HCT116 (cell line): Measurements from ENCODE around the gene SEMA5A.

ENCODE experiments used
- CEBPB ChIP-seq: IDR thresholded peaks from 2 replicates; pipeline ENCODE4 v1.6.1; 2012; ENCODE audit warnings: low read depth
- ELF1 ChIP-seq: IDR thresholded peaks from 2 replicates; pipeline ENCODE4 v1.6.1; 2012; ENCODE audit warnings: low read depth, borderline replicate concordance
- EZH2 ChIP-seq: fragments of 200-600 bp; sonication (generic); IDR thresholded peaks from 2 replicates; pipeline ENCODE4 v1.6.1; 2017; ENCODE audit warnings: antibody characterized with exemption, mixed run types
- FOSL1 ChIP-seq: IDR thresholded peaks from 2 replicates; pipeline ENCODE4 v1.6.1; 2012; ENCODE audit warnings: low read depth
- POLR2A ChIP-seq: IDR thresholded peaks from 2 replicates; pipeline ENCODE4 v1.7.0; 2011; ENCODE audit warnings: borderline replicate concordance; ENCODE audit not compliant: insufficient read depth, insufficient read length; ENCODE audit errors: extremely low read depth
- POLR2AphosphoS5 ChIP-seq: IDR thresholded peaks from 2 replicates; pipeline ENCODE4 v1.6.1; 2011; ENCODE audit warnings: mild to moderate bottlenecking, low read depth, low read length, moderate library complexity
- RAD21 ChIP-seq: IDR thresholded peaks from 2 replicates; pipeline ENCODE4 v1.6.1; 2012; ENCODE audit warnings: low read depth, mild to moderate bottlenecking
- SP1 ChIP-seq: IDR thresholded peaks from 2 replicates; pipeline ENCODE4 v1.6.1; 2012; ENCODE audit warnings: low read depth
- YY1 ChIP-seq: IDR thresholded peaks from 2 replicates; pipeline ENCODE4 v1.6.1; 2011; ENCODE audit warnings: low read length, low read depth, moderate library complexity, mild to moderate bottlenecking; ENCODE audit not compliant: insufficient replicate concordance; ENCODE audit errors: extremely low read depth
- TF ChIP-seq, protein P1 (sequence below): IDR thresholded peaks from 2 replicates; pipeline ENCODE4 v1.6.1; 2012; ENCODE audit warnings: low read depth
- TF ChIP-seq, protein P2 (sequence below), 3 experiments: fragments of 200-600 bp in 1 of 3; sonication (generic) in 1 of 3; IDR thresholded peaks in 2 of 3; conservative IDR thresholded peaks in 1 of 3; 2 replicates each; pipeline ENCODE4 v1.5.1; 2012 to 2017; ENCODE audit warnings: low read depth in 2 of 3, low read length in 2 of 3, antibody characterized with exemption in 1 of 3, borderline replicate concordance in 1 of 3, control low read depth in 1 of 3, mild to moderate bottlenecking in 1 of 3, mixed read lengths in 1 of 3, mixed run types in 1 of 3, moderate library complexity in 1 of 3; ENCODE audit not compliant: insufficient read depth in 1 of 3
- TF ChIP-seq, protein P3 (sequence below): IDR thresholded peaks from 2 replicates; pipeline ENCODE4 v1.6.1; 2012

DNA sequence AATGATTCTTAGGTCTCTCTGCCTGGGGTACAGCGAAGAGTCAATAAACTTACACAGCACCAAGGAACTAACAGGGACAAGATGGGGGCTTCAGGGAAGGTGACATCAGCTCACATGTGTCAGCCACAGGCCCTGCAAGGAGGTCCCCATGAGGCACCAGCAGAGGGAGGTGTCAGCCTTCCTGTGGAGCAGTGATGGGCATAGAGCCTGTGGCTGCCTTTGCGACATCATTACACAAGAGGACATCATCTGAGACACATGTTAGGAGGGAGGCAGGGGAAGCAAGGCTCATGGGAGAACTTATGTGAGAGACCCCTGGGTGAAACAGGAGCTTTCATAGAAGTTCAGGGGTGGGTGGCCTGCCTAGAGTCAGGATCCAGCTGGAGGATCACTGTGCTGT lies 389.6 kb downstream of the SEMA5A start:
- TF ChIP-seq, protein P1, sequence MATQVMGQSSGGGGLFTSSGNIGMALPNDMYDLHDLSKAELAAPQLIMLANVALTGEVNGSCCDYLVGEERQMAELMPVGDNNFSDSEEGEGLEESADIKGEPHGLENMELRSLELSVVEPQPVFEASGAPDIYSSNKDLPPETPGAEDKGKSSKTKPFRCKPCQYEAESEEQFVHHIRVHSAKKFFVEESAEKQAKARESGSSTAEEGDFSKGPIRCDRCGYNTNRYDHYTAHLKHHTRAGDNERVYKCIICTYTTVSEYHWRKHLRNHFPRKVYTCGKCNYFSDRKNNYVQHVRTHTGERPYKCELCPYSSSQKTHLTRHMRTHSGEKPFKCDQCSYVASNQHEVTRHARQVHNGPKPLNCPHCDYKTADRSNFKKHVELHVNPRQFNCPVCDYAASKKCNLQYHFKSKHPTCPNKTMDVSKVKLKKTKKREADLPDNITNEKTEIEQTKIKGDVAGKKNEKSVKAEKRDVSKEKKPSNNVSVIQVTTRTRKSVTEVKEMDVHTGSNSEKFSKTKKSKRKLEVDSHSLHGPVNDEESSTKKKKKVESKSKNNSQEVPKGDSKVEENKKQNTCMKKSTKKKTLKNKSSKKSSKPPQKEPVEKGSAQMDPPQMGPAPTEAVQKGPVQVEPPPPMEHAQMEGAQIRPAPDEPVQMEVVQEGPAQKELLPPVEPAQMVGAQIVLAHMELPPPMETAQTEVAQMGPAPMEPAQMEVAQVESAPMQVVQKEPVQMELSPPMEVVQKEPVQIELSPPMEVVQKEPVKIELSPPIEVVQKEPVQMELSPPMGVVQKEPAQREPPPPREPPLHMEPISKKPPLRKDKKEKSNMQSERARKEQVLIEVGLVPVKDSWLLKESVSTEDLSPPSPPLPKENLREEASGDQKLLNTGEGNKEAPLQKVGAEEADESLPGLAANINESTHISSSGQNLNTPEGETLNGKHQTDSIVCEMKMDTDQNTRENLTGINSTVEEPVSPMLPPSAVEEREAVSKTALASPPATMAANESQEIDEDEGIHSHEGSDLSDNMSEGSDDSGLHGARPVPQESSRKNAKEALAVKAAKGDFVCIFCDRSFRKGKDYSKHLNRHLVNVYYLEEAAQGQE, result no peak
- TF ChIP-seq, protein P2, sequence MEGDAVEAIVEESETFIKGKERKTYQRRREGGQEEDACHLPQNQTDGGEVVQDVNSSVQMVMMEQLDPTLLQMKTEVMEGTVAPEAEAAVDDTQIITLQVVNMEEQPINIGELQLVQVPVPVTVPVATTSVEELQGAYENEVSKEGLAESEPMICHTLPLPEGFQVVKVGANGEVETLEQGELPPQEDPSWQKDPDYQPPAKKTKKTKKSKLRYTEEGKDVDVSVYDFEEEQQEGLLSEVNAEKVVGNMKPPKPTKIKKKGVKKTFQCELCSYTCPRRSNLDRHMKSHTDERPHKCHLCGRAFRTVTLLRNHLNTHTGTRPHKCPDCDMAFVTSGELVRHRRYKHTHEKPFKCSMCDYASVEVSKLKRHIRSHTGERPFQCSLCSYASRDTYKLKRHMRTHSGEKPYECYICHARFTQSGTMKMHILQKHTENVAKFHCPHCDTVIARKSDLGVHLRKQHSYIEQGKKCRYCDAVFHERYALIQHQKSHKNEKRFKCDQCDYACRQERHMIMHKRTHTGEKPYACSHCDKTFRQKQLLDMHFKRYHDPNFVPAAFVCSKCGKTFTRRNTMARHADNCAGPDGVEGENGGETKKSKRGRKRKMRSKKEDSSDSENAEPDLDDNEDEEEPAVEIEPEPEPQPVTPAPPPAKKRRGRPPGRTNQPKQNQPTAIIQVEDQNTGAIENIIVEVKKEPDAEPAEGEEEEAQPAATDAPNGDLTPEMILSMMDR (IDR thresholded peaks at IDR 0.05 in 2 of 3, conservative IDR thresholded peaks at IDR 0.05 in 1 of 3; ENCODE audit: borderline replicate concordance in 1 of 3, insufficient read depth in 1 of 3, low read depth in 2 of 3, low read length in 2 of 3), result no peak
- TF ChIP-seq RAD21 (no peak), POLR2A (no peak), SP1 (no peak), CEBPB (no peak), POLR2AphosphoS5 (no peak), YY1 (no peak), EZH2 (no peak), FOSL1 (no peak), ELF1 (no peak)
- TF ChIP-seq, protein P3, sequence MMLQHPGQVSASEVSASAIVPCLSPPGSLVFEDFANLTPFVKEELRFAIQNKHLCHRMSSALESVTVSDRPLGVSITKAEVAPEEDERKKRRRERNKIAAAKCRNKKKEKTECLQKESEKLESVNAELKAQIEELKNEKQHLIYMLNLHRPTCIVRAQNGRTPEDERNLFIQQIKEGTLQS, result no peak
